Ishikawa (cell line): ENCODE results near the gene DNAJC30.

ENCODE experiments used
- CEBPB ChIP-seq: IDR thresholded peaks from 2 replicates; pipeline ENCODE4 v1.6.1; 2012
- CREB1 ChIP-seq: IDR thresholded peaks from 2 replicates; pipeline ENCODE4 v1.6.1; 2012; ENCODE audit warnings: low read depth
- EGR1 ChIP-seq: IDR thresholded peaks from 2 replicates; pipeline ENCODE4 v1.6.1; 2012
- EP300 ChIP-seq: IDR thresholded peaks from 2 replicates; pipeline ENCODE4 v1.6.1; 2012; ENCODE audit warnings: borderline replicate concordance
- FOXM1 ChIP-seq: IDR thresholded peaks from 2 replicates; pipeline ENCODE4 v1.6.1; 2012; ENCODE audit warnings: low read depth, borderline replicate concordance
- MAX ChIP-seq: IDR thresholded peaks from 2 replicates; pipeline ENCODE4 v1.6.1; 2012
- NFIC ChIP-seq: IDR thresholded peaks from 2 replicates; pipeline ENCODE4 v1.6.1; 2012
- RAD21 ChIP-seq: IDR thresholded peaks from 2 replicates; pipeline ENCODE4 v1.6.1; 2012; ENCODE audit warnings: low read depth
- REST ChIP-seq: IDR thresholded peaks from 2 replicates; pipeline ENCODE4 v1.6.1; 2012; ENCODE audit warnings: low read depth, mild to moderate bottlenecking
- TAF1 ChIP-seq: IDR thresholded peaks from 2 replicates; pipeline ENCODE4 v1.6.1; 2012; ENCODE audit warnings: low read depth, mild to moderate bottlenecking
- TCF12 ChIP-seq: IDR thresholded peaks from 2 replicates; pipeline ENCODE4 v1.6.1; 2012; ENCODE audit warnings: low read depth
- TEAD4 ChIP-seq: IDR thresholded peaks from 2 replicates; pipeline ENCODE4 v1.6.1; 2012
- USF1 ChIP-seq: IDR thresholded peaks from 2 replicates; pipeline ENCODE4 v1.6.1; 2012
- YY1 ChIP-seq: IDR thresholded peaks from 2 replicates; pipeline ENCODE4 v1.6.1; 2012; ENCODE audit warnings: low read depth
- ZBTB7A ChIP-seq: IDR thresholded peaks from 2 replicates; pipeline ENCODE4 v1.6.1; 2012; ENCODE audit warnings: low read depth

Gene DNAJC30

GRCh38 chr7:73683056-73683787 is at the start of gene DNAJC30, which contains the start of gene BUD23:
Gene DNAJC30 (minus strand): TSS chr7:73683453. CDS start chr7:73683423, 30 bp downstream.
Gene BUD23 (plus strand): TSS chr7:73683597. CDS start chr7:73683626, 29 bp downstream.
- no peak; the same call in 1 of the 2 replicates for TF ChIP-seq EGR1
- peak; percentile 88 for TF ChIP-seq TAF1
- TF ChIP-seq USF1: no peak; the same call in 1 of the 2 replicates
- peak; percentile 51; the same call in 1 of the 2 replicates for TF ChIP-seq TCF12
- TF ChIP-seq ZBTB7A: no peak
- no peak for TF ChIP-seq FOXM1
- no peak for TF ChIP-seq CEBPB
- TF ChIP-seq REST: no peak
- no peak for TF ChIP-seq EP300
- TF ChIP-seq MAX: peak; percentile 68
- 0 out of 2 replicates have a peak, but pooled peaks have one; percentile 28 for TF ChIP-seq TEAD4
- no peak for TF ChIP-seq NFIC
- peak; percentile 96 for TF ChIP-seq YY1
- TF ChIP-seq CREB1: peak; percentile 95

GRCh38 chr7:73732397-73732796 is 49.1 kb upstream of the DNAJC30 start:
- TF ChIP-seq FOXM1 (no peak), CEBPB (no peak)

GRCh38 chr7:73730485-73730884 is 47.2 kb upstream of the DNAJC30 start:
- no peak for TF ChIP-seq TCF12
- TF ChIP-seq EP300: no peak
- TF ChIP-seq EGR1: no peak
- no peak for TF ChIP-seq CEBPB
- no peak for TF ChIP-seq YY1
- no peak for TF ChIP-seq CREB1
- no peak for TF ChIP-seq REST
- no peak for TF ChIP-seq USF1
- TF ChIP-seq FOXM1: no peak
- no peak for TF ChIP-seq TAF1
- TF ChIP-seq MAX: no peak
- TF ChIP-seq ZBTB7A: no peak
- TF ChIP-seq RAD21: no peak
- no peak for TF ChIP-seq TEAD4
- no peak for TF ChIP-seq NFIC

- TF ChIP-seq MAX (no peak), REST (no peak), USF1 (no peak), CREB1 (no peak), TEAD4 (0 out of 2 replicates have a peak, but pooled peaks have one; percentile 26)
Measured at GRCh38 chr7:73728551-73728950, 45.3 kb upstream of the DNAJC30 start.
